Testis (tissue), 2 donors: ENCODE measurements around the gene ARHGAP26.

Experiments
- POLR2A ChIP-seq: fragments of 450-650 bp; IDR thresholded peaks from one replicate; pipeline ENCODE4 v1.6.1; 2017; ENCODE audit warnings: antibody characterized with exemption, mild to moderate bottlenecking, moderate library complexity
- TF ChIP-seq, protein P1 (sequence below), 3 experiments: fragments of 450-650 bp in 2 of 3; fragments of 200-600 bp in 1 of 3; sonication (generic) in 1 of 3; IDR thresholded peaks; one replicate each; pipeline ENCODE4 v1.5.1; 2016 to 2019; ENCODE audit warnings: antibody characterized with exemption in 3 of 3, mild to moderate bottlenecking in 2 of 3, moderate library complexity in 1 of 3

DNA sequence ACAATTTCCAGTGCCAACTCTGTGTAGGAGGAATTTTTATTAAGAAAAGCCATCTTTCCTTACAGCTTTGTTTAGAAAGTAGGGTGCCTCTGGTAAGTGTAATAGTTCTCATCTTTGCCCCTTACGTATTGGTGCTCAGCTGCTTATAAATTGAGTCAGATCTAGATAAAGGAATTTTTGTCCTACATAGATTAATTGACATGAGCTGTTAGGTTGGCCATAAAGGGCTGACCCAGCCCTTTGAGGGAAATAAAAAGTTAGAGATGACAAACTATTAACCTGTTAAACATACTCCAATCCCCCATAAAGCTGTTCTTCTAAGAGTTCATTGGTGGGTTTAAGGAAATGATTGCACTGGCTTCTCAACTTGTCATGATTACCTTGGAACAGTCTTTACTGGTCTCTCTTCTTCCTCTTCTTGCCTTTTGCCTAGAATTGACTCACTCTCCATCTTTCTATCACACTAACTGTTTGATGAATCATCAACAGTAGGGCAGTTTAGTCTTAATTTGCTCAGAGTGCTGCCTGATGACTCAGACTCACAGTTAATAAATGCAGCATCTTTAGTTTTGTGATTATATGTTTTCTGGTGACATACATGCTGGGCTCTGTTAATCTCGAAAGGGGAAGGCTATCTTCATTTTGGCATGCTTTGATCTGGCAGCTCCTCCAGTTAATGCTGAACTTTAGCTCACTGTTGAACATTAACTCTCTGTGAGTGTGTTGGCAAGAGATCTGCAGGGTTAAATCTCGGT lies 51.7 kb downstream of the ARHGAP26 start:
- TF ChIP-seq, protein P1, sequence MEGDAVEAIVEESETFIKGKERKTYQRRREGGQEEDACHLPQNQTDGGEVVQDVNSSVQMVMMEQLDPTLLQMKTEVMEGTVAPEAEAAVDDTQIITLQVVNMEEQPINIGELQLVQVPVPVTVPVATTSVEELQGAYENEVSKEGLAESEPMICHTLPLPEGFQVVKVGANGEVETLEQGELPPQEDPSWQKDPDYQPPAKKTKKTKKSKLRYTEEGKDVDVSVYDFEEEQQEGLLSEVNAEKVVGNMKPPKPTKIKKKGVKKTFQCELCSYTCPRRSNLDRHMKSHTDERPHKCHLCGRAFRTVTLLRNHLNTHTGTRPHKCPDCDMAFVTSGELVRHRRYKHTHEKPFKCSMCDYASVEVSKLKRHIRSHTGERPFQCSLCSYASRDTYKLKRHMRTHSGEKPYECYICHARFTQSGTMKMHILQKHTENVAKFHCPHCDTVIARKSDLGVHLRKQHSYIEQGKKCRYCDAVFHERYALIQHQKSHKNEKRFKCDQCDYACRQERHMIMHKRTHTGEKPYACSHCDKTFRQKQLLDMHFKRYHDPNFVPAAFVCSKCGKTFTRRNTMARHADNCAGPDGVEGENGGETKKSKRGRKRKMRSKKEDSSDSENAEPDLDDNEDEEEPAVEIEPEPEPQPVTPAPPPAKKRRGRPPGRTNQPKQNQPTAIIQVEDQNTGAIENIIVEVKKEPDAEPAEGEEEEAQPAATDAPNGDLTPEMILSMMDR (IDR thresholded peaks at IDR 0.05): no peak
- TF ChIP-seq POLR2A: no peak
